SK-N-SH treated with all-trans-retinoic acid at 6 μM for 48 hours (cell line): ENCODE measurements around the gene LMNTD2.

Experiments used
- ATAC-seq: fragments of 200-7000 bp; cut with Tn5 transposase; 3 replicates; pipeline ENCODE4 v1.9.1; 2020; ENCODE audit warnings: mild to moderate bottlenecking, moderate library complexity
- ARNTL ChIP-seq: fragments of 450-650 bp; formaldehyde crosslinking; IDR thresholded peaks from 2 replicates; pipeline ENCODE4 v1.5.0; 2020; ENCODE audit warnings: low read depth, mild to moderate bottlenecking, moderate library complexity, borderline replicate concordance
- BACH2 ChIP-seq: fragments of 250-450 bp; sonication (Bioruptor Pico); IDR thresholded peaks from 2 replicates; pipeline ENCODE4 v1.9.0; 2021; ENCODE audit warnings: mild to moderate bottlenecking, borderline replicate concordance
- GLIS3 ChIP-seq: fragments of 250-450 bp; sonication (Bioruptor Pico); IDR thresholded peaks from 2 replicates; pipeline ENCODE4 v1.5.0; 2020; ENCODE audit warnings: mild to moderate bottlenecking, moderate library complexity
- SNAI2 ChIP-seq: fragments of 250-450 bp; sonication (Bioruptor Pico); IDR thresholded peaks from 2 replicates; pipeline ENCODE4 v1.5.0; 2020; ENCODE audit warnings: mild to moderate bottlenecking, moderate library complexity
- TCF4 ChIP-seq: fragments of 250-450 bp; sonication (Bioruptor Pico); IDR thresholded peaks from 2 replicates; pipeline ENCODE4 v1.8.0; 2021; ENCODE audit warnings: mild to moderate bottlenecking, moderate library complexity, borderline replicate concordance
- TOX ChIP-seq: fragments of 250-450 bp; sonication (Bioruptor Pico); IDR thresholded peaks from 2 replicates; pipeline ENCODE4 v1.8.0; 2021; ENCODE audit warnings: mild to moderate bottlenecking, moderate library complexity, borderline replicate concordance
- ZFP30 ChIP-seq: fragments of 450-650 bp; formaldehyde crosslinking; IDR thresholded peaks from 2 replicates; pipeline ENCODE4 v1.5.0; 2022; ENCODE audit warnings: mild to moderate bottlenecking, moderate library complexity
- ZNF565 ChIP-seq: fragments of 450-650 bp; formaldehyde crosslinking; conservative IDR thresholded peaks from 2 replicates; pipeline ENCODE4 v1.5.0; 2020; ENCODE audit warnings: low read depth, mild to moderate bottlenecking, moderate library complexity
- ZNF70 ChIP-seq: fragments of 450-650 bp; formaldehyde crosslinking; IDR thresholded peaks from 2 replicates; pipeline ENCODE4 v1.5.0; 2020; ENCODE audit warnings: mild to moderate bottlenecking, moderate library complexity
- ZNF8 ChIP-seq: fragments of 450-650 bp; formaldehyde crosslinking; IDR thresholded peaks from 2 replicates; pipeline ENCODE4 v1.5.0; 2020; ENCODE audit warnings: mild to moderate bottlenecking, moderate library complexity
- TF ChIP-seq, protein P1 (sequence below): fragments of 250-450 bp; sonication (Bioruptor Pico); IDR thresholded peaks from 2 replicates; pipeline ENCODE4 v1.8.0; 2021; ENCODE audit warnings: low read depth, mild to moderate bottlenecking, moderate library complexity, borderline replicate concordance
- TF ChIP-seq, protein P2 (sequence below): fragments of 250-450 bp; sonication (Bioruptor Pico); IDR thresholded peaks from 2 replicates; pipeline ENCODE4 v1.5.1; 2020; ENCODE audit warnings: low read depth, mild to moderate bottlenecking, moderate library complexity
- TF ChIP-seq, protein P3 (sequence below): fragments of 250-450 bp; sonication (Bioruptor Pico); IDR thresholded peaks from 2 replicates; pipeline ENCODE4 v1.8.0; 2020; ENCODE audit warnings: mild to moderate bottlenecking, moderate library complexity, borderline replicate concordance
- TF ChIP-seq, protein P4 (sequence below): fragments of 250-450 bp; sonication (Bioruptor Pico); IDR thresholded peaks from 2 replicates; pipeline ENCODE4 v1.5.1; 2021; ENCODE audit warnings: mild to moderate bottlenecking, moderate library complexity
- TF ChIP-seq, protein P5 (sequence below): fragments of 250-450 bp; sonication (Bioruptor Pico); IDR thresholded peaks from 2 replicates; pipeline ENCODE4 v1.5.0; 2020; ENCODE audit warnings: mild to moderate bottlenecking, moderate library complexity

LMNTD2 gene

DNA sequence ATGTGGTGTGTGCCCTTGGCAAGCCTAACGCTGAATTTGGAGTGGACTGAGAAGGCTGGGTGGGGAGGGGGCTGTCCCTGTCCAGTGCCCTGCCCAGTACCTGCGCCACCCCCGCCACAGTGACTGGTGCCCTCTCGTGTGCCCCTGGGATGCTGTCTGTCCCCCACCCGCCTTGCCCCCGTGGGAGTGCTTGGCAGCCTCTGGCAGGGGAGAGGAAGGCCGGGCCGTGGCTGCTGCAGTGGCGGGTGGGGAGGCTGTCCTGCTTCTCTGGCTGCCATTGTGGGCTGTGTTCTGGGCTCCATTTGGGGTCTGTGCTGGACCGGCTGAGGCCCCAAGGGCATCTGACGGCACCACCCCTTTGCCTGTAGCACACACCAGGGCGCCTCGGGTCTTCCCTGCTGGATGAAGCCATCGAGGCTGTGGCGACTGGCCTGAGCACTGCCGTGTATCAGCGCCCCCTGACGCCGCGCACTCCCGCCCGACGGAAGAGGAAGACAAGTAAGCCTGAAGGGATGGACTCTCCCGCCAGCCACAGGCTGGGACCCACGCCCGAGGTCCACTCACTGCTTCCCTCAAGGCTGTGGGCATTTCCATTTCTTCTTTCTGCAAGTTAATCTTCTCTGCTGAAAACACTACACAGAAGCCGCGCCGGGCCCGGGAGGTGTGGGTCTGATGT lies 37.6 kb upstream of the LMNTD2 start:
- ATAC-seq: no peak; the same call in 2 of the 3 replicates
- TF ChIP-seq ARNTL (CRISPR knock-in tag) (no peak), SNAI2 (no peak), ZNF70 (no peak), TOX (CRISPR knock-in tag) (no peak), GLIS3 (no peak)
- TF ChIP-seq, protein P1, sequence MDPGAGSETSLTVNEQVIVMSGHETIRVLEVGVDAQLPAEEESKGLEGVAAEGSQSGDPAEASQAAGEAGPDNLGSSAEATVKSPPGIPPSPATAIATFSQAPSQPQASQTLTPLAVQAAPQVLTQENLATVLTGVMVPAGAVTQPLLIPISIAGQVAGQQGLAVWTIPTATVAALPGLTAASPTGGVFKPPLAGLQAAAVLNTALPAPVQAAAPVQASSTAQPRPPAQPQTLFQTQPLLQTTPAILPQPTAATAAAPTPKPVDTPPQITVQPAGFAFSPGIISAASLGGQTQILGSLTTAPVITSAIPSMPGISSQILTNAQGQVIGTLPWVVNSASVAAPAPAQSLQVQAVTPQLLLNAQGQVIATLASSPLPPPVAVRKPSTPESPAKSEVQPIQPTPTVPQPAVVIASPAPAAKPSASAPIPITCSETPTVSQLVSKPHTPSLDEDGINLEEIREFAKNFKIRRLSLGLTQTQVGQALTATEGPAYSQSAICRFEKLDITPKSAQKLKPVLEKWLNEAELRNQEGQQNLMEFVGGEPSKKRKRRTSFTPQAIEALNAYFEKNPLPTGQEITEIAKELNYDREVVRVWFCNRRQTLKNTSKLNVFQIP: no peak
- TF ChIP-seq, protein P2, sequence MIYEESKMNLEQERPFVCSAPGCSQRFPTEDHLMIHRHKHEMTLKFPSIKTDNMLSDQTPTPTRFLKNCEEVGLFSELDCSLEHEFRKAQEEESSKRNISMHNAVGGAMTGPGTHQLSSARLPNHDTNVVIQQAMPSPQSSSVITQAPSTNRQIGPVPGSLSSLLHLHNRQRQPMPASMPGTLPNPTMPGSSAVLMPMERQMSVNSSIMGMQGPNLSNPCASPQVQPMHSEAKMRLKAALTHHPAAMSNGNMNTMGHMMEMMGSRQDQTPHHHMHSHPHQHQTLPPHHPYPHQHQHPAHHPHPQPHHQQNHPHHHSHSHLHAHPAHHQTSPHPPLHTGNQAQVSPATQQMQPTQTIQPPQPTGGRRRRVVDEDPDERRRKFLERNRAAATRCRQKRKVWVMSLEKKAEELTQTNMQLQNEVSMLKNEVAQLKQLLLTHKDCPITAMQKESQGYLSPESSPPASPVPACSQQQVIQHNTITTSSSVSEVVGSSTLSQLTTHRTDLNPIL (CRISPR knock-in tag): no peak
- TF ChIP-seq, protein P3, sequence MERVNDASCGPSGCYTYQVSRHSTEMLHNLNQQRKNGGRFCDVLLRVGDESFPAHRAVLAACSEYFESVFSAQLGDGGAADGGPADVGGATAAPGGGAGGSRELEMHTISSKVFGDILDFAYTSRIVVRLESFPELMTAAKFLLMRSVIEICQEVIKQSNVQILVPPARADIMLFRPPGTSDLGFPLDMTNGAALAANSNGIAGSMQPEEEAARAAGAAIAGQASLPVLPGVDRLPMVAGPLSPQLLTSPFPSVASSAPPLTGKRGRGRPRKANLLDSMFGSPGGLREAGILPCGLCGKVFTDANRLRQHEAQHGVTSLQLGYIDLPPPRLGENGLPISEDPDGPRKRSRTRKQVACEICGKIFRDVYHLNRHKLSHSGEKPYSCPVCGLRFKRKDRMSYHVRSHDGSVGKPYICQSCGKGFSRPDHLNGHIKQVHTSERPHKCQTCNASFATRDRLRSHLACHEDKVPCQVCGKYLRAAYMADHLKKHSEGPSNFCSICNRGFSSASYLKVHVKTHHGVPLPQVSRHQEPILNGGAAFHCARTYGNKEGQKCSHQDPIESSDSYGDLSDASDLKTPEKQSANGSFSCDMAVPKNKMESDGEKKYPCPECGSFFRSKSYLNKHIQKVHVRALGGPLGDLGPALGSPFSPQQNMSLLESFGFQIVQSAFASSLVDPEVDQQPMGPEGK: no peak

DNA sequence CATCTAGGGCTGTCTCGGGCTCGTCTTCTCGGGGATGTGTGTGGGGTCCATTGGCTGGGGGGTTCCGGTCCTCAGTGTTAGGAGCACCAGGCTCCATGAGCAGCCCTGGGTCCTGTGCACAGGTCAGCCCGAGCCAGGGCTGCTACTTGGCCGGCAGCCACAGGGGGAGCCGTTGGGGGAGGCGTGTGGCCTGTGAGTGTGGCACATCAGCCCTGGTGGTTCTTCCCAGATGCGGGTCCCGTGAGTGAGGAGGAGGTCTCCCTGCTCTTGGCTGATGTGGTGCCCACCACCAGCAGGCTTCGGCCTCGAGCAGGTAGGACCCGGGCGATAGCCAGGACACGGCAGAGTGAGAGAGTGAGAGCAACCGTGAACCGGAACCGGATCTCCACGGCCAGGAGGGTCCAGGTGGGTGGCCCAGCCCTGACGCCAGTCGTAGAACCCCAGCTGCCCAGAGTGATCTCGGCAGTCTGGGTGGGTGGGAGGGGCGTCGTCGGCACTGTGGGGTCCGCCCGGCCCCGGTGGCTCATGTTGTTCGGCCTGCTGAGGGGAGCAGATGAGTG lies 36.7 kb upstream of the LMNTD2 start:
- ATAC-seq: peak; percentile 41; the same call in 2 of the 3 replicates

DNA sequence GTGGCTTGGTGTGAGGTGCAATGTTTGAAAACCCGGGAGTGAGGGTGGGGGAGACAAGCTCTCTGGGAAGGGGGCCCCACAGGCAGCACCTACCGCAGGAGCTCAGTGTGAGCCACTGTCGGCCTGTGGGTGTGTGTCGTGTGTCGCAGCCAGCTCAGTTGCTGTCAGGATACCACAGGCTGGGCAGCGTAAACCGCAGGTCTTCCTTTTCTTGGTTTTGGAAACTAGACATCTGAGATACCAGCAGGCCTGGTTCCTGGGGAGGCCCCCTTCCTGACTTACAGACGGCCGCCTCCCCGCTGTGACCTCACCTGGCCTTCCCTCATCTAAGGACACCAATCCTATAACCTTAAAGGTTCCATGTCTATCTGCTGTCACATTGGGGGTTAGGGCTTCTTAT lies 35.8 kb upstream of the LMNTD2 start:
- ATAC-seq: no peak
- no peak for TF ChIP-seq TCF4 (CRISPR knock-in tag)
- TF ChIP-seq GLIS3: no peak
- TF ChIP-seq, protein P4, sequence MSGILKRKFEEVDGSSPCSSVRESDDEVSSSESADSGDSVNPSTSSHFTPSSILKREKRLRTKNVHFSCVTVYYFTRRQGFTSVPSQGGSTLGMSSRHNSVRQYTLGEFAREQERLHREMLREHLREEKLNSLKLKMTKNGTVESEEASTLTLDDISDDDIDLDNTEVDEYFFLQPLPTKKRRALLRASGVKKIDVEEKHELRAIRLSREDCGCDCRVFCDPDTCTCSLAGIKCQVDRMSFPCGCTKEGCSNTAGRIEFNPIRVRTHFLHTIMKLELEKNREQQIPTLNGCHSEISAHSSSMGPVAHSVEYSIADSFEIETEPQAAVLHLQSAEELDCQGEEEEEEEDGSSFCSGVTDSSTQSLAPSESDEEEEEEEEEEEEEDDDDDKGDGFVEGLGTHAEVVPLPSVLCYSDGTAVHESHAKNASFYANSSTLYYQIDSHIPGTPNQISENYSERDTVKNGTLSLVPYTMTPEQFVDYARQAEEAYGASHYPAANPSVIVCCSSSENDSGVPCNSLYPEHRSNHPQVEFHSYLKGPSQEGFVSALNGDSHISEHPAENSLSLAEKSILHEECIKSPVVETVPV: no peak
- TF ChIP-seq TOX (CRISPR knock-in tag): no peak
- TF ChIP-seq ARNTL (CRISPR knock-in tag): no peak
- TF ChIP-seq ZNF70: no peak
- no peak for TF ChIP-seq ZNF8
- TF ChIP-seq, protein P5, sequence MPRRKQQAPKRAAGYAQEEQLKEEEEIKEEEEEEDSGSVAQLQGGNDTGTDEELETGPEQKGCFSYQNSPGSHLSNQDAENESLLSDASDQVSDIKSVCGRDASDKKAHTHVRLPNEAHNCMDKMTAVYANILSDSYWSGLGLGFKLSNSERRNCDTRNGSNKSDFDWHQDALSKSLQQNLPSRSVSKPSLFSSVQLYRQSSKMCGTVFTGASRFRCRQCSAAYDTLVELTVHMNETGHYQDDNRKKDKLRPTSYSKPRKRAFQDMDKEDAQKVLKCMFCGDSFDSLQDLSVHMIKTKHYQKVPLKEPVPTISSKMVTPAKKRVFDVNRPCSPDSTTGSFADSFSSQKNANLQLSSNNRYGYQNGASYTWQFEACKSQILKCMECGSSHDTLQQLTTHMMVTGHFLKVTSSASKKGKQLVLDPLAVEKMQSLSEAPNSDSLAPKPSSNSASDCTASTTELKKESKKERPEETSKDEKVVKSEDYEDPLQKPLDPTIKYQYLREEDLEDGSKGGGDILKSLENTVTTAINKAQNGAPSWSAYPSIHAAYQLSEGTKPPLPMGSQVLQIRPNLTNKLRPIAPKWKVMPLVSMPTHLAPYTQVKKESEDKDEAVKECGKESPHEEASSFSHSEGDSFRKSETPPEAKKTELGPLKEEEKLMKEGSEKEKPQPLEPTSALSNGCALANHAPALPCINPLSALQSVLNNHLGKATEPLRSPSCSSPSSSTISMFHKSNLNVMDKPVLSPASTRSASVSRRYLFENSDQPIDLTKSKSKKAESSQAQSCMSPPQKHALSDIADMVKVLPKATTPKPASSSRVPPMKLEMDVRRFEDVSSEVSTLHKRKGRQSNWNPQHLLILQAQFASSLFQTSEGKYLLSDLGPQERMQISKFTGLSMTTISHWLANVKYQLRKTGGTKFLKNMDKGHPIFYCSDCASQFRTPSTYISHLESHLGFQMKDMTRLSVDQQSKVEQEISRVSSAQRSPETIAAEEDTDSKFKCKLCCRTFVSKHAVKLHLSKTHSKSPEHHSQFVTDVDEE (CRISPR knock-in tag): no peak
- no peak for TF ChIP-seq BACH2 (CRISPR knock-in tag)
- TF ChIP-seq ZNF565 (CRISPR knock-in tag): no peak

More for the DNA sequence above, 36.7 kb upstream of the LMNTD2 start:
- TF ChIP-seq, protein P4: no peak
- no peak for TF ChIP-seq TOX (CRISPR knock-in tag)
- TF ChIP-seq SNAI2: no peak
- no peak for TF ChIP-seq ZNF70
- TF ChIP-seq, protein P1: no peak
- no peak for TF ChIP-seq GLIS3
- TF ChIP-seq ZNF565 (CRISPR knock-in tag): no peak
- no peak for TF ChIP-seq ZFP30
- TF ChIP-seq, protein P5 (CRISPR knock-in tag): no peak
- TF ChIP-seq, all 23 proteins: peak for 0
